Measurements from ENCODE around the gene GTSE1. TPM values are rescaled to one million over a fixed set of nuclear protein-coding genes. Genes with fewer than 3 reads are reported as not detected.

GTSE1 gene
- total RNA-seq, 1 experiment from 2014 or later = 42.6 TPM

GRCh38 chr22:46278656-46279645 lies 17.7 kb upstream of the GTSE1 start:
- no peak overlapping the region for H3K27ac ChIP-seq (ENCODE audit: insufficient read length, low read depth, low read length)
- no peak overlapping the region for H3K18ac ChIP-seq (ENCODE audit: insufficient read length, low read depth, low read length)
- H3K36me3 Mint-ChIP-seq (ENCODE audit: insufficient read depth in 1 of 3, low read depth in 3 of 3) = peaks cover 24 to 61% (median 56%) of the 10 kb centered on the region in 3 experiments; a peak in 6 of 7 replicates
- no peak overlapping the region for H3K9ac ChIP-seq (ENCODE audit: extremely low read depth, insufficient read length, low read length)
- no peak overlapping the region for H2BK15ac ChIP-seq (ENCODE audit: low read depth, low read length)
- no peak overlapping the region for H3K56ac ChIP-seq (ENCODE audit: insufficient read length, low read depth, low read length)
- H4K20me1 ChIP-seq (ENCODE audit: control insufficient read depth, insufficient read depth, insufficient read length) = no peaks in the 10 kb centered on the region
- no peak overlapping the region for H3K27ac Mint-ChIP-seq
- H2BK12ac ChIP-seq (ENCODE audit: insufficient read length, low read depth, low read length) = no peak overlapping the region
- H3K79me2 ChIP-seq (ENCODE audit: insufficient read depth, low read length) = no peaks in the 10 kb centered on the region
- H4K8ac ChIP-seq (replicated peaks; ENCODE audit: insufficient read length, low read depth, low read length) = no peak overlapping the region
- H3K4me1 Mint-ChIP-seq = no peaks in the 10 kb centered on the region
- no peaks in the 10 kb centered on the region for H3K79me1 ChIP-seq (ENCODE audit: insufficient read depth, low read depth, low read length, poor library complexity, severe bottlenecking)
- peaks cover 0 to 5% of the 10 kb centered on the region in 2 experiments; a peak in 1 of 5 replicates for H3K9me3 Mint-ChIP-seq
- H4K91ac ChIP-seq (ENCODE audit: insufficient read length, low read depth, low read length) = no peak overlapping the region
- no peaks in the 10 kb centered on the region for H3K23me2 ChIP-seq (ENCODE audit: insufficient read length, low read depth, low read length, poor library complexity, severe bottlenecking)
- H3K4me1 ChIP-seq (ENCODE audit: insufficient read depth, low read length) = no peaks in the 10 kb centered on the region
- no peak overlapping the region for H3K4me2 ChIP-seq (ENCODE audit: insufficient read depth, insufficient read length, low read length)
- no peak overlapping the region for H3K14ac ChIP-seq (ENCODE audit: insufficient read depth, low read length)
- no peaks in the 10 kb centered on the region for H3K9me3 ChIP-seq (ENCODE audit: control insufficient read depth, low read depth, low read length)
- DNase-seq = no peak
- H2BK5ac ChIP-seq (ENCODE audit: insufficient read length, low read length) = no peak overlapping the region
- H2BK120ac ChIP-seq (ENCODE audit: low read depth, low read length, poor library complexity, severe bottlenecking) = no peak overlapping the region
- H2AFZ ChIP-seq (ENCODE audit: low read length) = no peak overlapping the region
- H3K27me3 ChIP-seq (ENCODE audit: insufficient read depth, low read length) = no peaks in the 10 kb centered on the region
- H2BK20ac ChIP-seq (ENCODE audit: low read depth, low read length, poor library complexity, severe bottlenecking) = no peak overlapping the region
- no CpG with 5 or more reads among the region's 22 CpGs for WGBS (ENCODE audit: extremely low coverage, insufficient read length, low lambda C conversion rate)
- no peak overlapping the region for H3T11ph ChIP-seq (ENCODE audit: low read length)
- no peak overlapping the region for H2AK5ac ChIP-seq (ENCODE audit: insufficient read length, low read length)
- H4K5ac ChIP-seq (ENCODE audit: insufficient read length, low read depth, low read length) = no peak overlapping the region
- TF ChIP-seq CTCF (conservative IDR thresholded peaks at IDR 0.05) = no peak
- no peak overlapping the region for H3K4me3 Mint-ChIP-seq
- no peaks in the 10 kb centered on the region for H3K27me3 Mint-ChIP-seq (ENCODE audit: low read depth)
- no peak overlapping the region for H3K4ac ChIP-seq (ENCODE audit: low read depth, low read length)
- H3K23ac ChIP-seq (ENCODE audit: insufficient read length, low read depth, low read length) = no peak overlapping the region

All from H9 (cell line).